ENCODE measurements around the gene JMJD4. TPM values are rescaled to one million over a fixed set of nuclear protein-coding genes. Genes with fewer than 3 reads are reported as not detected.

JMJD4 gene
- total RNA-seq, 1 experiment from 2014 or later = 14.3 TPM

- no peak for TF ChIP-seq TCF7L2 (IDR thresholded peaks at IDR 0.05; ENCODE audit: borderline replicate concordance, extremely low read depth, insufficient read depth, insufficient read length)
- TF ChIP-seq EGR1 (IDR thresholded peaks at IDR 0.05; ENCODE audit: low read depth) = no peak
- no peak for TF ChIP-seq YY1 (IDR thresholded peaks at IDR 0.05; ENCODE audit: extremely low read depth, insufficient replicate concordance, low read depth, low read length)
- no peak for TF ChIP-seq ZNF274 (IDR thresholded peaks at IDR 0.05; ENCODE audit: low read depth, low read length)
- no peak for TF ChIP-seq FOSL1 (IDR thresholded peaks at IDR 0.05; ENCODE audit: low read depth)
- TF ChIP-seq ELF1 (IDR thresholded peaks at IDR 0.05; ENCODE audit: borderline replicate concordance, low read depth) = no peak
- no peak for TF ChIP-seq POLR2A (IDR thresholded peaks at IDR 0.05; ENCODE audit: borderline replicate concordance, extremely low read depth, insufficient read depth, insufficient read length)
- TF ChIP-seq ZBTB33 (IDR thresholded peaks at IDR 0.05; ENCODE audit: extremely low read depth, insufficient replicate concordance, low read length) = no peak
- TF ChIP-seq CEBPB (IDR thresholded peaks at IDR 0.05; ENCODE audit: low read depth) = no peak
- no peak for TF ChIP-seq ATF3 (IDR thresholded peaks at IDR 0.05)
- TF ChIP-seq EZH2 (IDR thresholded peaks at IDR 0.05) = no peak
- no peak for TF ChIP-seq ZFX (IDR thresholded peaks at IDR 0.05)
- no peak for TF ChIP-seq SRF (IDR thresholded peaks at IDR 0.05; ENCODE audit: low read depth)
- TF ChIP-seq EZH2phosphoT487 (IDR thresholded peaks at IDR 0.05; ENCODE audit: borderline replicate concordance) = no peak
- no peak for TF ChIP-seq CBX3 (IDR thresholded peaks at IDR 0.05; ENCODE audit: low read depth)
- Histone ChIP-seq H3K9me2 (ENCODE audit: insufficient read depth) (no peaks in the 10 kb centered on the region), H3K4me1 (ENCODE audit: control insufficient read depth in 1 of 2, insufficient read depth in 2 of 2, low read length in 2 of 2) (peaks cover 0 to 6% of the 10 kb centered on the region in 2 experiments; a peak in 2 of 4 replicates), H3K27ac (ENCODE audit: low read depth, low read length) (no peak overlapping the region), H3K4me3 (replicated peaks in 1 of 2; ENCODE audit: low read depth in 1 of 2, low read length in 2 of 2) (no peak overlapping the region), H3K9me3 (ENCODE audit: control insufficient read depth in 1 of 2, insufficient read depth in 1 of 2, low read depth in 1 of 2, low read length in 2 of 2) (no peaks in the 10 kb centered on the region), H3K9ac (ENCODE audit: low read length) (no peak overlapping the region), H3K27me3 (ENCODE audit: insufficient read depth, low read length) (no peaks in the 10 kb centered on the region), H3K4me2 (ENCODE audit: low read length) (no peak overlapping the region), H3K36me3 (ENCODE audit: control insufficient read depth in 1 of 2, insufficient read depth in 2 of 2, low read length in 2 of 2) (peaks cover 14 to 15% of the 10 kb centered on the region in 2 experiments; a peak in 3 of 4 replicates), H4K20me1 (ENCODE audit: insufficient read depth) (no peaks in the 10 kb centered on the region), H2AFZ (ENCODE audit: low read depth, low read length, poor library complexity, severe bottlenecking) (no peak overlapping the region), H3K79me2 (ENCODE audit: insufficient read depth, low read length) (peaks cover 53% of the 10 kb centered on the region)
- intact Hi-C loops (cut with micrococcal nuclease) = no loop called here
- ChIA-PET CTCF (no interaction called here), RAD21 (ENCODE audit: low non-redundant PET in 1 of 2, low total read pairs in 2 of 2, uncharacterized antibody in 2 of 2, unreplicated experiment in 2 of 2) (no interaction called here), POLR2A (no interaction called here)
- no TSS peak for BruUV-seq (replicated peaks)
- ATAC-seq (no peak), DNase-seq (ENCODE audit: low read depth, low spot score) (no peak)
Observed at GRCh38 chr1:227754958-227755357, 19.9 kb upstream of the JMJD4 start.
